ENCODE data around the gene RPS15. TPM values are rescaled to one million over a fixed set of nuclear protein-coding genes. Genes with fewer than 3 reads are reported as not detected.

The RPS15 gene
- total and polyA plus RNA-seq, 2 of the 13 experiments (the other 11 are each of a cell fraction or from before 2014, with no cell fraction given) = 695 to 1,411 TPM

GRCh38 chr19:1426736-1427135 lies 11.5 kb upstream of the RPS15 start:
- no peaks in the 10 kb centered on the region for H3K27me3 ChIP-seq (ENCODE audit: control insufficient read depth in 1 of 2, insufficient read depth in 2 of 2, low read length in 2 of 2)
- CTCF ChIA-PET (ENCODE audit: low intra/inter-chr PET ratio, low total read pairs) = no interaction called here

GRCh38 chr19:1427221-1427920 lies 10.8 kb upstream of the RPS15 start:
- no peak for TF ChIP-seq JDP2 (CRISPR knock-in tag; IDR thresholded peaks at IDR 0.05; ENCODE audit: borderline replicate concordance)
- TF ChIP-seq AGO2 (optimal IDR thresholded peaks at IDR 0.05; ENCODE audit: low read depth, low read length) = peak; percentile 93
- Histone ChIP-seq H3K9ac (ENCODE audit: insufficient read depth, low read depth, low read length) (no peak overlapping the region), H3K36me3 (replicated peaks in 1 of 2; ENCODE audit: control insufficient read depth in 1 of 2, insufficient read depth in 2 of 2, low read length in 2 of 2) (peaks cover 26 to 72% of the 10 kb centered on the region in 2 experiments), H3K27ac (ENCODE audit: extremely low read length, insufficient read depth, low read length) (no peak overlapping the region), H3K79me2 (ENCODE audit: insufficient read depth, low read length) (peaks cover 28% of the 10 kb centered on the region), H3K4me1 (ENCODE audit: insufficient read depth, low read length) (peaks cover 32% of the 10 kb centered on the region), H3K4me2 (ENCODE audit: low read depth, low read length) (no peak overlapping the region), H4K20me1 (ENCODE audit: insufficient read depth, low read length) (peaks cover 15% of the 10 kb centered on the region), H2AFZ (ENCODE audit: low read length) (no peak overlapping the region), H3K27me3 (ENCODE audit: control insufficient read depth in 1 of 2, insufficient read depth in 2 of 2, low read length in 2 of 2) (no peaks in the 10 kb centered on the region), H3K9me3 (ENCODE audit: low read length) (no peaks in the 10 kb centered on the region), H3K4me3 (replicated peaks in 1 of 3; ENCODE audit: insufficient read depth in 1 of 3, low read depth in 2 of 3, low read length in 3 of 3) (no peak overlapping the region)
- no peak for DNase-seq (ENCODE audit: low spot score)
- ATAC-seq = no peak
- WGBS (ENCODE audit: low lambda C conversion rate) = 97% methylated on average over 18 of the region's 27 CpGs
- in situ Hi-C loops (cut with HindIII; ENCODE audit: extremely low pct_ligation_motif_present, low pct_unique_long_range_greater_than_20kb) (no loop called here), intact Hi-C loops (cut with micrococcal nuclease; ENCODE audit: unreplicated experiment) (no loop called here)
- ChIA-PET POLR2A (no interaction called here), CTCF (ENCODE audit: low intra/inter-chr PET ratio, low total read pairs) (no interaction called here)
- FAIRE-seq = no peak
- BruUV-seq (replicated peaks) = no TSS peak

More at GRCh38 chr19:1426736-1427135, 11.5 kb upstream of the RPS15 start:
- POLR2A ChIA-PET = no interaction called here
- H3K27ac ChIP-seq (ENCODE audit: extremely low read length, insufficient read depth, low read length) = no peak overlapping the region
- peaks cover 29% of the 10 kb centered on the region for H3K79me2 ChIP-seq (ENCODE audit: insufficient read depth, low read length)
- in situ Hi-C loops (cut with HindIII; ENCODE audit: extremely low pct_ligation_motif_present, low pct_unique_long_range_greater_than_20kb) (no loop called here), intact Hi-C loops (cut with micrococcal nuclease; ENCODE audit: unreplicated experiment) (no loop called here)
- peaks cover 15% of the 10 kb centered on the region for H4K20me1 ChIP-seq (ENCODE audit: insufficient read depth, low read length)
- H3K4me2 ChIP-seq (ENCODE audit: low read depth, low read length) = no peak overlapping the region
- WGBS (ENCODE audit: low lambda C conversion rate) = 97% methylated on average over 9 of the region's 9 CpGs
- no peak overlapping the region for H3K4me3 ChIP-seq (replicated peaks in 1 of 3; ENCODE audit: insufficient read depth in 1 of 3, low read depth in 2 of 3, low read length in 3 of 3)
- no peak overlapping the region for H3K9ac ChIP-seq (ENCODE audit: insufficient read depth, low read depth, low read length)
- H3K4me1 ChIP-seq (ENCODE audit: insufficient read depth, low read length) = peaks cover 39% of the 10 kb centered on the region
- FAIRE-seq = no peak
- TF ChIP-seq ZFP37 (CRISPR knock-in tag; IDR thresholded peaks at IDR 0.05; ENCODE audit: borderline replicate concordance) (no peak), ZSCAN30 (CRISPR knock-in tag; IDR thresholded peaks at IDR 0.05) (no peak), ZNF879 (CRISPR knock-in tag; IDR thresholded peaks at IDR 0.05) (no peak), CCAR2 (optimal IDR thresholded peaks at IDR 0.05; ENCODE audit: low read depth, low read length) (no peak), HMG20A (CRISPR knock-in tag; IDR thresholded peaks at IDR 0.05; ENCODE audit: borderline replicate concordance) (no peak), ZNF143 (CRISPR knock-in tag; IDR thresholded peaks at IDR 0.05) (no peak), PCBP2 (optimal IDR thresholded peaks at IDR 0.05; ENCODE audit: low read depth, low read length, poor library complexity, severe bottlenecking) (no peak), THYN1 (CRISPR knock-in tag; IDR thresholded peaks at IDR 0.05; ENCODE audit: borderline replicate concordance, low read depth) (no peak), ZNF451 (CRISPR knock-in tag; IDR thresholded peaks at IDR 0.05) (no peak), FOXM1 (CRISPR knock-in tag; IDR thresholded peaks at IDR 0.05) (no peak), WIZ (CRISPR knock-in tag; IDR thresholded peaks at IDR 0.05) (no peak), RNF2 (conservative IDR thresholded peaks at IDR 0.05; ENCODE audit: low read depth) (no peak), AGO2 (optimal IDR thresholded peaks at IDR 0.05; ENCODE audit: low read depth, low read length) (no peak), TBL1XR1 (IDR thresholded peaks at IDR 0.05; ENCODE audit: borderline replicate concordance, low read length, partially characterized antibody) (no peak)
- ATAC-seq = no peak
- no peaks in the 10 kb centered on the region for H3K9me3 ChIP-seq (ENCODE audit: low read length)
- no TSS peak for BruUV-seq (replicated peaks)
- DNase-seq (ENCODE audit: low spot score) = no peak
- peaks cover 26 to 72% of the 10 kb centered on the region in 2 experiments for H3K36me3 ChIP-seq (replicated peaks in 1 of 2; ENCODE audit: control insufficient read depth in 1 of 2, insufficient read depth in 2 of 2, low read length in 2 of 2)
- H2AFZ ChIP-seq (ENCODE audit: low read length) = no peak overlapping the region
